Tibial artery (tissue), 4 donors: Measurements from ENCODE around the gene SLC66A1.

Experiments used
- DNase-seq, 2 donors: peaks; one replicate each; pipeline ENCODE4 v3.0.0-alpha.2; 2019
- H3K27ac ChIP-seq, 2 donors: fragments of 200-600 bp; sonication (generic) in 1 of 2; 1 replicate in 1 of 2; 2 replicates in 1 of 2; pipeline ENCODE4 v1.5.1; 2018 to 2019; ENCODE audit warnings: mild to moderate bottlenecking in 1 of 2
- H3K27me3 ChIP-seq, 2 donors: fragments of 200-600 bp; sonication (generic) in 1 of 2; one replicate each; pipeline versions ENCODE4 v1.5.1 to v1.6.0; 2016 to 2019
- H3K36me3 ChIP-seq, 3 donors: fragments of 200-600 bp; sonication (generic) in 2 of 3; one replicate each; pipeline ENCODE4 v1.5.1; 2016 to 2019; ENCODE audit warnings: mild to moderate bottlenecking in 2 of 3
- H3K4me1 ChIP-seq, 4 donors: fragments of 200-600 bp; sonication (generic) in 2 of 4; 1 replicate in 3 of 4; 2 replicates in 1 of 4; pipeline ENCODE4 v1.5.1; 2016 to 2019
- H3K4me3 ChIP-seq, 2 donors: fragments of 200-600 bp; sonication (generic) in 1 of 2; 1 replicate in 1 of 2; 2 replicates in 1 of 2; pipeline ENCODE4 v1.5.1; 2018 to 2019; ENCODE audit warnings: mild to moderate bottlenecking in 2 of 2
- H3K9me3 ChIP-seq, 3 donors: fragments of 200-600 bp; sonication (generic) in 1 of 3; one replicate each; pipeline ENCODE4 v1.5.1; 2016 to 2019
- CTCF ChIP-seq, 2 experiments: fragments of 200-600 bp in 1 of 2; fragments of 450-650 bp in 1 of 2; IDR thresholded peaks; one replicate each; pipeline ENCODE4 v1.5.1; 2017 to 2019; ENCODE audit warnings: antibody characterized with exemption in 2 of 2, mild to moderate bottlenecking in 1 of 2, moderate library complexity in 1 of 2
- intact Hi-C: fragments of 100-400 bp; cut with DNase I; formaldehyde crosslinking; loops from one replicate; pipeline ENCODE4 v1.15.0; 2023; ENCODE audit warnings: low total_unique reads

SLC66A1 gene

GRCh38 chr1:19367584-19368041, 55.5 kb downstream of the SLC66A1 start:
- H3K27ac ChIP-seq = no peak overlapping the region
- H3K4me3 ChIP-seq = no peak overlapping the region
- H3K36me3 ChIP-seq = peaks cover 0 to 16% (median 8%) of the 10 kb centered on the region in 3 donors

GRCh38 chr1:19368050-19368449, 55.9 kb downstream of the SLC66A1 start:
- no peaks in the 10 kb centered on the region for H3K9me3 ChIP-seq
- no peak for DNase-seq
- H3K36me3 ChIP-seq = peaks cover 0 to 16% (median 8%) of the 10 kb centered on the region in 3 donors
- H3K27ac ChIP-seq = no peak overlapping the region
- peaks cover 0 to 47% (median 21%) of the 10 kb centered on the region in 4 donors for H3K4me1 ChIP-seq
- H3K4me3 ChIP-seq = no peak overlapping the region
- TF ChIP-seq CTCF (IDR thresholded peaks at IDR 0.05) = no peak
- H3K27me3 ChIP-seq = no peaks in the 10 kb centered on the region
- intact Hi-C loops = no loop called here

More at GRCh38 chr1:19367584-19368041, 55.5 kb downstream of the SLC66A1 start:
- no peak for DNase-seq
- no peak for TF ChIP-seq CTCF (IDR thresholded peaks at IDR 0.05)
- H3K9me3 ChIP-seq = no peaks in the 10 kb centered on the region
- H3K27me3 ChIP-seq = no peaks in the 10 kb centered on the region
- intact Hi-C loops = no loop called here
- peaks cover 0 to 46% (median 21%) of the 10 kb centered on the region in 4 donors for H3K4me1 ChIP-seq

- H3K4me3 ChIP-seq = no peak overlapping the region
- H3K27ac ChIP-seq = no peak overlapping the region
- intact Hi-C loops = no loop called here
- no peaks in the 10 kb centered on the region for H3K27me3 ChIP-seq
- peaks cover 0 to 51% (median 26%) of the 10 kb centered on the region in 4 donors for H3K4me1 ChIP-seq
- H3K36me3 ChIP-seq = peaks cover 0 to 21% (median 8%) of the 10 kb centered on the region in 3 donors
- no peak for DNase-seq
- no peak for TF ChIP-seq CTCF (IDR thresholded peaks at IDR 0.05)
- no peaks in the 10 kb centered on the region for H3K9me3 ChIP-seq
These were observed 56.8 kb downstream of the SLC66A1 start for GRCh38 chr1:19368964-19369363.

- TF ChIP-seq CTCF (IDR thresholded peaks at IDR 0.05) = no peak
- intact Hi-C loops = no loop called here
- no peak overlapping the region for H3K27ac ChIP-seq
- no peaks in the 10 kb centered on the region for H3K9me3 ChIP-seq
- no peak overlapping the region for H3K4me3 ChIP-seq
- peaks cover 0 to 57% (median 28%) of the 10 kb centered on the region in 4 donors for H3K4me1 ChIP-seq
- no peaks in the 10 kb centered on the region for H3K27me3 ChIP-seq
- H3K36me3 ChIP-seq = peaks cover 0 to 26% (median 8%) of the 10 kb centered on the region in 3 donors
- DNase-seq = no peak
These were observed 57.4 kb downstream of the SLC66A1 start for GRCh38 chr1:19369396-19370090.

GRCh38 chr1:19370453-19371170, 58.5 kb downstream of the SLC66A1 start:
- Histone ChIP-seq H3K4me1 (peaks cover 0 to 61% (median 30%) of the 10 kb centered on the region in 4 donors), H3K27me3 (no peaks in the 10 kb centered on the region), H3K4me3 (no peak overlapping the region), H3K9me3 (no peaks in the 10 kb centered on the region), H3K27ac (no peak overlapping the region), H3K36me3 (peaks cover 0 to 37% (median 0%) of the 10 kb centered on the region in 3 donors)
- no peak for DNase-seq
- no peak for TF ChIP-seq CTCF (IDR thresholded peaks at IDR 0.05)
- intact Hi-C loops = no loop called here
